Measurements from ENCODE around the gene FSTL5. TPM values are rescaled to one million over a fixed set of nuclear protein-coding genes. Genes with fewer than 3 reads are reported as not detected.

The FSTL5 gene
- total and polyA plus RNA-seq, 2 of the 13 experiments (the other 11 are each of a cell fraction or from before 2014, with no cell fraction given), result 0.03 to 0.07 TPM

- TF ChIP-seq ZFP37 (CRISPR knock-in tag; IDR thresholded peaks at IDR 0.05; ENCODE audit: borderline replicate concordance), result no peak
- TF ChIP-seq IRF2 (CRISPR knock-in tag; IDR thresholded peaks at IDR 0.05), result no peak
- TF ChIP-seq ZNF570 (CRISPR knock-in tag; IDR thresholded peaks at IDR 0.05; ENCODE audit: borderline replicate concordance), result no peak
- TF ChIP-seq, protein P1, sequence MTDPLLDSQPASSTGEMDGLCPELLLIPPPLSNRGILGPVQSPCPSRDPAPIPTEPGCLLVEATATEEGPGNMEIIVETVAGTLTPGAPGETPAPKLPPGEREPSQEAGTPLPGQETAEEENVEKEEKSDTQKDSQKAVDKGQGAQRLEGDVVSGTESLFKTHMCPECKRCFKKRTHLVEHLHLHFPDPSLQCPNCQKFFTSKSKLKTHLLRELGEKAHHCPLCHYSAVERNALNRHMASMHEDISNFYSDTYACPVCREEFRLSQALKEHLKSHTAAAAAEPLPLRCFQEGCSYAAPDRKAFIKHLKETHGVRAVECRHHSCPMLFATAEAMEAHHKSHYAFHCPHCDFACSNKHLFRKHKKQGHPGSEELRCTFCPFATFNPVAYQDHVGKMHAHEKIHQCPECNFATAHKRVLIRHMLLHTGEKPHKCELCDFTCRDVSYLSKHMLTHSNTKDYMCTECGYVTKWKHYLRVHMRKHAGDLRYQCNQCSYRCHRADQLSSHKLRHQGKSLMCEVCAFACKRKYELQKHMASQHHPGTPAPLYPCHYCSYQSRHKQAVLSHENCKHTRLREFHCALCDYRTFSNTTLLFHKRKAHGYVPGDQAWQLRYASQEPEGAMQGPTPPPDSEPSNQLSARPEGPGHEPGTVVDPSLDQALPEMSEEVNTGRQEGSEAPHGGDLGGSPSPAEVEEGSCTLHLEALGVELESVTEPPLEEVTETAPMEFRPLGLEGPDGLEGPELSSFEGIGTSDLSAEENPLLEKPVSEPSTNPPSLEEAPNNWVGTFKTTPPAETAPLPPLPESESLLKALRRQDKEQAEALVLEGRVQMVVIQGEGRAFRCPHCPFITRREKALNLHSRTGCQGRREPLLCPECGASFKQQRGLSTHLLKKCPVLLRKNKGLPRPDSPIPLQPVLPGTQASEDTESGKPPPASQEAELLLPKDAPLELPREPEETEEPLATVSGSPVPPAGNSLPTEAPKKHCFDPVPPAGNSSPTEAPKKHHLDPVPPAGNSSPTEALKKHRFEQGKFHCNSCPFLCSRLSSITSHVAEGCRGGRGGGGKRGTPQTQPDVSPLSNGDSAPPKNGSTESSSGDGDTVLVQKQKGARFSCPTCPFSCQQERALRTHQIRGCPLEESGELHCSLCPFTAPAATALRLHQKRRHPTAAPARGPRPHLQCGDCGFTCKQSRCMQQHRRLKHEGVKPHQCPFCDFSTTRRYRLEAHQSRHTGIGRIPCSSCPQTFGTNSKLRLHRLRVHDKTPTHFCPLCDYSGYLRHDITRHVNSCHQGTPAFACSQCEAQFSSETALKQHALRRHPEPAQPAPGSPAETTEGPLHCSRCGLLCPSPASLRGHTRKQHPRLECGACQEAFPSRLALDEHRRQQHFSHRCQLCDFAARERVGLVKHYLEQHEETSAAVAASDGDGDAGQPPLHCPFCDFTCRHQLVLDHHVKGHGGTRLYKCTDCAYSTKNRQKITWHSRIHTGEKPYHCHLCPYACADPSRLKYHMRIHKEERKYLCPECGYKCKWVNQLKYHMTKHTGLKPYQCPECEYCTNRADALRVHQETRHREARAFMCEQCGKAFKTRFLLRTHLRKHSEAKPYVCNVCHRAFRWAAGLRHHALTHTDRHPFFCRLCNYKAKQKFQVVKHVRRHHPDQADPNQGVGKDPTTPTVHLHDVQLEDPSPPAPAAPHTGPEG (CRISPR knock-in tag; IDR thresholded peaks at IDR 0.05), result no peak
- TF ChIP-seq ZNF780A (CRISPR knock-in tag; IDR thresholded peaks at IDR 0.05), result no peak
- TF ChIP-seq NFE2L2 (IDR thresholded peaks at IDR 0.05; ENCODE audit: low read length), result no peak
- TF ChIP-seq ZNF441 (CRISPR knock-in tag; IDR thresholded peaks at IDR 0.05; ENCODE audit: borderline replicate concordance), result no peak
- no peak for TF ChIP-seq MBNL3 (CRISPR knock-in tag; conservative IDR thresholded peaks at IDR 0.05)
- TF ChIP-seq ZNF274 (CRISPR knock-in tag; IDR thresholded peaks at IDR 0.05), result no peak
- no peak for TF ChIP-seq FLYWCH1 (CRISPR knock-in tag; IDR thresholded peaks at IDR 0.05)
- TF ChIP-seq ZNF446 (CRISPR knock-in tag; IDR thresholded peaks at IDR 0.05), result no peak
- TF ChIP-seq ZNF496 (CRISPR knock-in tag; IDR thresholded peaks at IDR 0.05; ENCODE audit: insufficient replicate concordance), result no peak
- TF ChIP-seq SPEN (CRISPR knock-in tag; IDR thresholded peaks at IDR 0.05; ENCODE audit: low read depth), result no peak
- Histone ChIP-seq H4K20me1 (ENCODE audit: insufficient read depth, low read length) (no peaks in the 10 kb centered on the region), H3K4me2 (ENCODE audit: low read depth, low read length) (peak overlapping the region; percentile 29; the same call in 1 of the 2 replicates), H3K27ac (ENCODE audit: extremely low read length, insufficient read depth, low read length) (no peak overlapping the region), H3K4me1 (ENCODE audit: insufficient read depth, low read length) (no peaks in the 10 kb centered on the region), H2AFZ (ENCODE audit: low read length) (no peak overlapping the region), H3K79me2 (ENCODE audit: insufficient read depth, low read length) (no peaks in the 10 kb centered on the region), H3K4me3 (replicated peaks in 1 of 3; ENCODE audit: insufficient read depth in 1 of 3, low read depth in 2 of 3, low read length in 3 of 3) (0 out of 6 replicates have a peak overlapping the region, but pooled peaks of 1 of the 3 experiments have one; percentile 16), H3K9me3 (ENCODE audit: low read length) (no peaks in the 10 kb centered on the region), H3K27me3 (ENCODE audit: control insufficient read depth in 1 of 2, insufficient read depth in 2 of 2, low read length in 2 of 2) (no peaks in the 10 kb centered on the region), H3K36me3 (replicated peaks in 1 of 2; ENCODE audit: control insufficient read depth in 1 of 2, insufficient read depth in 2 of 2, low read length in 2 of 2) (no peaks in the 10 kb centered on the region), H3K9ac (ENCODE audit: insufficient read depth, low read depth, low read length) (no peak overlapping the region)
- DNase-seq (ENCODE audit: low spot score) (no peak), ATAC-seq (no peak; the same call in 1 of the 3 replicates), FAIRE-seq (no peak)
- WGBS (ENCODE audit: low lambda C conversion rate), result 0% methylated on average over 1 of the region's 1 CpG
- ChIA-PET CTCF (ENCODE audit: low intra/inter-chr PET ratio, low total read pairs) (no interaction called here), POLR2A (no interaction called here)
- intact Hi-C loops (cut with micrococcal nuclease; ENCODE audit: unreplicated experiment) (no loop called here), in situ Hi-C loops (cut with HindIII; ENCODE audit: extremely low pct_ligation_motif_present, low pct_unique_long_range_greater_than_20kb) (no loop called here)
- BruUV-seq (replicated peaks), result no TSS peak
These were observed 335.7 kb downstream of the FSTL5 start for GRCh38 chr4:161828061-161828460.
